PC-3 (cell line): Measurements from ENCODE around the gene CACNA1I.

Source experiments
- EZH2 ChIP-seq: fragments of 300-600 bp; sonication (generic); IDR thresholded peaks from one replicate; pipeline ENCODE4 v1.6.1; 2017; ENCODE audit warnings: antibody characterized with exemption, mild to moderate bottlenecking, low read length; ENCODE audit not compliant: unreplicated experiment
- TF ChIP-seq, protein P1 (sequence below): fragments of 300-600 bp; sonication (generic); conservative IDR thresholded peaks from 2 replicates; pipeline ENCODE4 v1.5.1; 2017; ENCODE audit warnings: antibody characterized with exemption, low read depth, mild to moderate bottlenecking, low read length

DNA sequence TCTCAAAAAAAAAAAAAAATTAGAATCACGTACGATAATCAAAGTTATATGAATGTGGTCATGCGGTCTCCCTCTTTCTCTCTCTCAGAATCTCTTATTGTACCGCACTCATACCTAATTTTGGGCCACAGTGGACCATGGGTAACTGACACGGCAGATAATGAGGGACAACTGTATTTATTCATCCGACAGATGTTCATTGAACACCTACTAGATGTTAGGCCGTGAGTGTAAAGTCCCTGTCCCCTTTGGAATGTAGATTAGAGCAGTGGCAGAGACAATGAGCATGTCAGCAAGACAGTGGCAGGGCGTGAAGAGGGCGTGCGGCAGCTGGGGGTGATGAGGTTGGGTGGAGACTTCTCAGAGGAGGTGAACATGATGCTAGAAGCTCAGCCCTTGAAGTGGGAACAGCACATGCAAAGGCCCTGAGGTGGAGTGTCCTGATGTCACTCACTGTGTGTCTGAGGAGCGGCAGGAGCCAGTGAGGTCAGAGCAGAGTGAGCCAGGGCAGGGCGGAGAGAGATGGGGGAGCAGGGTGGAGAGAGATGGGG, 25.1 kb downstream of the CACNA1I start:
- TF ChIP-seq EZH2, result no peak
- TF ChIP-seq, protein P1, sequence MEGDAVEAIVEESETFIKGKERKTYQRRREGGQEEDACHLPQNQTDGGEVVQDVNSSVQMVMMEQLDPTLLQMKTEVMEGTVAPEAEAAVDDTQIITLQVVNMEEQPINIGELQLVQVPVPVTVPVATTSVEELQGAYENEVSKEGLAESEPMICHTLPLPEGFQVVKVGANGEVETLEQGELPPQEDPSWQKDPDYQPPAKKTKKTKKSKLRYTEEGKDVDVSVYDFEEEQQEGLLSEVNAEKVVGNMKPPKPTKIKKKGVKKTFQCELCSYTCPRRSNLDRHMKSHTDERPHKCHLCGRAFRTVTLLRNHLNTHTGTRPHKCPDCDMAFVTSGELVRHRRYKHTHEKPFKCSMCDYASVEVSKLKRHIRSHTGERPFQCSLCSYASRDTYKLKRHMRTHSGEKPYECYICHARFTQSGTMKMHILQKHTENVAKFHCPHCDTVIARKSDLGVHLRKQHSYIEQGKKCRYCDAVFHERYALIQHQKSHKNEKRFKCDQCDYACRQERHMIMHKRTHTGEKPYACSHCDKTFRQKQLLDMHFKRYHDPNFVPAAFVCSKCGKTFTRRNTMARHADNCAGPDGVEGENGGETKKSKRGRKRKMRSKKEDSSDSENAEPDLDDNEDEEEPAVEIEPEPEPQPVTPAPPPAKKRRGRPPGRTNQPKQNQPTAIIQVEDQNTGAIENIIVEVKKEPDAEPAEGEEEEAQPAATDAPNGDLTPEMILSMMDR, result no peak
